ENCODE results near the gene FAM110A. TPM values are rescaled to one million over a fixed set of nuclear protein-coding genes. Genes with fewer than 3 reads are reported as not detected.

The FAM110A gene
- total RNA-seq, 4 donors from 2014 or later: 1.4 to 3.2 (median 2.0) TPM

DNA sequence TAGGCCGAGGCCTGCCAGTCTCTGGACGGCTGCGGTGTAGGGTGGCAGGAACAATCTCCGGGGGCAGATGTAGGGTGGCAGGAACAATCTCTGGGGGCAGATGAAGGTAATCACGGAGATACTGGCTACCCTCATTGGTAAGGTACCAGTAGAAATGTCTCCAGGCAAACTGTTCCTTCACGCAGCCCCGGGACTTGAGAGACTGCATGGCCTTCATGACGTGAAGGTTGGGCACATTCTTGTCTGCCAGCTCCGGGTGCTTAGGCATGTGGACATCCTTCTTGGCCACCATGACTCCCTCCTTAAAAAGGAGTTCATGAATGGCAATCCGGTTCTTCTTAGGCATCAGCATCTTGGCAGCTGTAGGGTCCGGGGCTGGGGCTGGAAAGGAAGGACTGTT lies 6.1 kb downstream of the FAM110A start:
- Histone ChIP-seq H3K4me3 (no peak overlapping the region), H3K27me3 (peaks cover 51% of the 10 kb centered on the region), H3K36me3 (no peaks in the 10 kb centered on the region), H3K9me3 (peaks cover 0 to 9% (median 0%) of the 10 kb centered on the region in 3 donors), H3K4me1 (peaks cover 0 to 36% (median 19%) of the 10 kb centered on the region in 3 donors), H3K27ac (no peak overlapping the region)
- TF ChIP-seq EP300 (IDR thresholded peaks at IDR 0.05): no peak
- TF ChIP-seq POLR2A (IDR thresholded peaks at IDR 0.05): no peak
- TF ChIP-seq, protein P1, sequence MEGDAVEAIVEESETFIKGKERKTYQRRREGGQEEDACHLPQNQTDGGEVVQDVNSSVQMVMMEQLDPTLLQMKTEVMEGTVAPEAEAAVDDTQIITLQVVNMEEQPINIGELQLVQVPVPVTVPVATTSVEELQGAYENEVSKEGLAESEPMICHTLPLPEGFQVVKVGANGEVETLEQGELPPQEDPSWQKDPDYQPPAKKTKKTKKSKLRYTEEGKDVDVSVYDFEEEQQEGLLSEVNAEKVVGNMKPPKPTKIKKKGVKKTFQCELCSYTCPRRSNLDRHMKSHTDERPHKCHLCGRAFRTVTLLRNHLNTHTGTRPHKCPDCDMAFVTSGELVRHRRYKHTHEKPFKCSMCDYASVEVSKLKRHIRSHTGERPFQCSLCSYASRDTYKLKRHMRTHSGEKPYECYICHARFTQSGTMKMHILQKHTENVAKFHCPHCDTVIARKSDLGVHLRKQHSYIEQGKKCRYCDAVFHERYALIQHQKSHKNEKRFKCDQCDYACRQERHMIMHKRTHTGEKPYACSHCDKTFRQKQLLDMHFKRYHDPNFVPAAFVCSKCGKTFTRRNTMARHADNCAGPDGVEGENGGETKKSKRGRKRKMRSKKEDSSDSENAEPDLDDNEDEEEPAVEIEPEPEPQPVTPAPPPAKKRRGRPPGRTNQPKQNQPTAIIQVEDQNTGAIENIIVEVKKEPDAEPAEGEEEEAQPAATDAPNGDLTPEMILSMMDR (IDR thresholded peaks at IDR 0.05): no peak
- TF ChIP-seq POLR2AphosphoS5 (IDR thresholded peaks at IDR 0.05): no peak
- 74 to 94% methylated on average over 2 to 4 of the region's 11 CpGs for WGBS, 2 donors (ENCODE audit: low coverage in 1 of 2)
- ATAC-seq: no peak

DNA sequence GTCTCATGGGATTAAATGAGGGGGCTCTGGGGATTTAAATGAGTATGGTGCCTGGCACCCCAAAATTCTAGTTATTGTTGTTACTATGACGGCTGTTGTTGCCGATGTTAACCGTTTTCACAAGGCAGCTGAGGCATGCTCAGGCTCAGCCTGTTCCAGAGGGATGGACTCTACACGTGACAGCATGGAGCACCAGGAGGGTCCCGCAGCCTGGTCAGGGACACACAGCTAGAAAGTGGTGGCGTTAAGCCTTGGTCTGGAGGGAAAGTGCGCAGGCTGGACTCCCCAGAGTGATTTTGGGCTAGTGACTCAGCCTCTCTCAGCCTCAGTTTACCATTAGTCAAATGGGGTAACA lies 7.0 kb downstream of the FAM110A start:
- TF ChIP-seq POLR2AphosphoS5 (IDR thresholded peaks at IDR 0.05): no peak
- no peak for TF ChIP-seq EP300 (IDR thresholded peaks at IDR 0.05)
- no peak for TF ChIP-seq POLR2A (IDR thresholded peaks at IDR 0.05)
- TF ChIP-seq, protein P1 (IDR thresholded peaks at IDR 0.05): no peak
- 100% methylated on average over 1 to 3 of the region's 7 CpGs for WGBS, 2 donors (ENCODE audit: low coverage in 1 of 2)
- Histone ChIP-seq H3K4me3 (no peak overlapping the region), H3K27me3 (peaks cover 58% of the 10 kb centered on the region), H3K9me3 (peaks cover 0 to 9% (median 0%) of the 10 kb centered on the region in 3 donors), H3K36me3 (no peaks in the 10 kb centered on the region), H3K27ac (no peak overlapping the region), H3K4me1 (peaks cover 0 to 37% (median 23%) of the 10 kb centered on the region in 3 donors)
- ATAC-seq: no peak

DNA sequence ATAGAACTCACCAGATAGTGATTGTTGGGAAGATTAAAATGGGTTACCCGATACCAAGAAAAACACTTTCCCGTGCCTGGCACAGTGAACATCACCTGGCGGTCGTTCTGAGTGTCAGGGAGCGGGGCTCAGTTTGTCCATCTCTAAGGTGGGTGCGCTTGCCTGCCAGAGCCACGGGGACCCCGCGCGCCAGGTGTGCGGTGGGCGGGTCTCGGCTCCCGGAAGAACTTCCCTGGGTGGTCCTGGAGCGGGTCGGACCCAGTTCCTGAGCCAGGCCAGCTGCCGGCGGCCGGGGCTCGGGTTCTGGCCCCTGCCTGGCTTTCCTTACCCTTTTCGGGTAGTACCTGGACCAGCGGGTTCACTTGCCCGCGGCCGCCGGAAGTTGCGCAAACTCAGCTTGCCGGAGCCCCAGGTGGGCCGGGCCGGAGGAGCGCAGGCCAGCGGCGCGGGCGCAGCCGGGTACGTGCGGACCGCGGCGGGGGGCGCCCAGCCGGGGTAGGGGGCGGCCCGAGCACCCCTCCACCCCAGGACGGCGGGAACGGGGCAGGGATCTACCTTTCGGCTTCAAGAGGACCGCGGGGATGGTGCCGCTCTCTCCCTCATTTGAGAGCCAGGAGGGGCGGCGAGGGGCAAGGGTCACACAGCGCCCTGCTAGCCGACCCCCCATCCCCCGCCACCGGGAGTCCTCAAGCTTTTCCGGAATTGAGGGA lies 7.5 kb downstream of the FAM110A start:
- Histone ChIP-seq H3K4me3 (peak overlapping the region; percentile 6 to 49), H3K9me3 (peaks cover 0 to 9% (median 0%) of the 10 kb centered on the region in 3 donors), H3K4me1 (peaks cover 0 to 35% (median 23%) of the 10 kb centered on the region in 3 donors), H3K27me3 (peaks cover 61% of the 10 kb centered on the region), H3K27ac (no peak overlapping the region), H3K36me3 (no peaks in the 10 kb centered on the region)
- no peak for ATAC-seq
- TF ChIP-seq POLR2AphosphoS5 (IDR thresholded peaks at IDR 0.05): no peak
- no peak for TF ChIP-seq POLR2A (IDR thresholded peaks at IDR 0.05)
- TF ChIP-seq, protein P1 (IDR thresholded peaks at IDR 0.05): no peak
- no peak for TF ChIP-seq EP300 (IDR thresholded peaks at IDR 0.05)
- WGBS, 2 donors (ENCODE audit: low coverage in 1 of 2): 58% methylated on average over 4 of the region's 59 CpGs; no CpG with 5 or more reads in 1 of the 2 donors

DNA sequence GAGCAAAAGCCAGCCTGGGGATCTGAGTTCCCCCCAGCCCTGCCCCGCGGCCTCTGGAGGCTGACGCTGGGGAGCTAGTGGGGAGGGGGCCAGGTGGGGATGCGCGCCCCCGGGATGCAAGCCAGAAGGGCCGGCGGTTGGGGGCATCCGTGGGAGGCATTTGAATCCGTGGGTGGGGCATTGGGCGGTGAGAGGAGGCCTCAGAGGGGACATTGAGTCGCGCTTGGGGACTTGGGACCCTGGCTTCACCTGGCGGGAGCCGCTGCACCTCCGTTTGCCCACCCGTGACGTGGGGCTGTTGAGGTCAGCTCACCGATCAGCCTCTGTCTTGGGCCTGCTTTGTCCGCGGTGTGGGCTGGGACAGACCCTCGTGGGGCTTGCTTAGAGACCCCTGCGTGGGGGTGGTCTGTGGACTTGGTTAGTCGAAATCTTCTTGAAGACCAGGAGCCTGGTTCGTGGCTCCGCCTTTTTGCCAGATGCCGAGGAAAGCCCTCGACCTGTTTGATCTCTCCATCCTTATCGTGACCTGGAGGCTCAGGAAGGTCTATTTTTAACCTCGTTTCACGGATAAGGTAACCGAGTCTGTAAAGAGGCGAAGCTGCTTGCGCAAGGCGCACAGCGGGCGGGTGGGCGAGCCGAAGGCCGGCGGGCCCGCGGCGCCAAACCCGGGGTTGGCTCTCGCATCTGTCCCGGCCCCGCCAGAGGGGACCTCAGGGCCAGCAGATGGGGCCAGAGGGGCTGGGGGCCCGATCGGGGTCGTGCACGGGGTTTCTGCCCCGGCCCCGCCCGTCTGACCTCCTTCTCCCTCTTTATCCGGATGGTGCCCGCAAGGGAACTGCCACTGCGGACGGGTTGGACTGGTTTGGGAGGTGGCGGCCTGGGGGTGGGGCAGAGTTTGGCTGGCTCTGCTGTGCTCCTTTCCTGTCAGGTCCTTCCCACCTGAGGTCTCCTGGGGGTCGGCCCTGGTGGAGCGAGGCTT lies 8.3 kb downstream of the FAM110A start:
- Histone ChIP-seq H3K36me3 (no peaks in the 10 kb centered on the region), H3K4me3 (peak overlapping the region in 1 of 2 donors; percentile 49), H3K27me3 (peaks cover 61% of the 10 kb centered on the region), H3K27ac (no peak overlapping the region), H3K4me1 (peaks cover 0 to 35% (median 23%) of the 10 kb centered on the region in 3 donors), H3K9me3 (peaks cover 0 to 9% (median 0%) of the 10 kb centered on the region in 3 donors)
- WGBS, 2 donors (ENCODE audit: low coverage in 1 of 2): 39% methylated on average over 12 of the region's 62 CpGs; no CpG with 5 or more reads in 1 of the 2 donors
- no peak for TF ChIP-seq EP300 (IDR thresholded peaks at IDR 0.05)
- TF ChIP-seq, protein P1 (IDR thresholded peaks at IDR 0.05): no peak
- TF ChIP-seq POLR2A (IDR thresholded peaks at IDR 0.05): no peak
- TF ChIP-seq POLR2AphosphoS5 (IDR thresholded peaks at IDR 0.05): no peak
- ATAC-seq: no peak

All from gastroesophageal sphincter (tissue), 4 donors.